Stimulated activated CD8-positive, alpha-beta memory T cell treated with anti-CD3 and anti-CD28 coated beads, Interleukin-15, amount 100 ng/mL, for 4 hours (primary cell): ENCODE results near the gene ASB1.
"Not testable (repeated sequence)": the region's sequence is repeated elsewhere in the genome, so short reads cannot be mapped to it uniquely, and the experiment has no call there.

ENCODE experiments used
- DNase-seq, 2 donors: peaks; one replicate each; pipeline ENCODE4 v3.0.0-alpha.2; 2020; ENCODE audit warnings: low read depth in 2 of 2

The ASB1 gene

DNA sequence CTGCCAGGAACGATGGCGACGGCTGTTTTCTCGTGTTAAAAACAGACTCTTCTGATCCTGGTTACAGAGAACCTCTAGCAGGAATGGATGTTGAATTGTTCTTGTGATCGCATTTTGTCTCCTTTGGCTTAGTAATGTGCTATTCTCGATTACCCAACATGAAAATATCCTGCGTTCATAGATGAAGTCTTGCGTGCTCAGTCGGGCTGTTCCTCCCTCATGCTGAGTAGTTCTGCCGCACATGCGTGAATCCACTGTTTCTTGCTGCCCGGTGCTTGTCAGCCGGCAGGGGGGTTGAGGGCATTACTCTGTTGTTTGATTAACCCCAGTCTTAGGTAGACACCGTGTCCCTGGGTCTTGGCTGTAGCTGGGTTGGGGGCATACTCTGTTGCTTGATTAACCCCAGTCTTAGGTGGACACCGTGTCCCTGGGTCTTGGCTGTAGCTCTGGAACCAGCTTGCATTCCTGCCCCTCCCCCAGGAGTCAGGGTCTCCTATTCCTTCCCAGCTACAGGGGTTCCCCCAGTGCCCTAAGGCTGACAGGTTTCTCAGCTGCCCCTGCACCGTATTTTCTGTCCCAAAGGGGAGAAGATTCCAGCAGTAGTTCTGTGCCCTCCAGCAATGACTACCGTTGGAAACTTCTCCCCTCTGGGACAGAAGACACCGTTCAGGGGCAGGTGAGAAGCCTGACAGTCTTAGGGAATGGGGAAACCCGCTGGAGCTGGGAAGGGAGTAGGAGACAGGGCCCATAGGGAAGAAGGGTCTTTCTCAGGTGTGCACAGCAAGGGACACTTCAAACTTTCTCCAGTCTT is 22.1 kb upstream of the ASB1 start:
- DNase-seq, result no peak

DNA sequence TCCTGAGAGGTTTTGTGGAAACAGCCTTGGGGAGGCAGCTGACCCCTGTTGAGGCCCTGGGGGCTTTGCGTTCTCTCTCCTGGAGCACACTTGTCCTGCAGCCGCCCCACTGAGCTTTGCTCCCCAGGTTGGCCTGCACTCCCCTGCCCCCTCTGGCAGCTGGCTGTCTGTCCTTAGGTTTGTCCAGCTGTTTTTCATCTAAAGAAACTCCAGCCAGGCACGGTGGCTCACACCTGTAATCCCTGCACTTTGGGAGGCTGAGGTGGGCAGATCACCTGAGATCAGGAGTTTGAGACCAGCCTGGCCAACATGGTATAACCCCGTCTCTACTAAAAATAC is 21.5 kb upstream of the ASB1 start:
- not testable (repeated sequence) for DNase-seq

DNA sequence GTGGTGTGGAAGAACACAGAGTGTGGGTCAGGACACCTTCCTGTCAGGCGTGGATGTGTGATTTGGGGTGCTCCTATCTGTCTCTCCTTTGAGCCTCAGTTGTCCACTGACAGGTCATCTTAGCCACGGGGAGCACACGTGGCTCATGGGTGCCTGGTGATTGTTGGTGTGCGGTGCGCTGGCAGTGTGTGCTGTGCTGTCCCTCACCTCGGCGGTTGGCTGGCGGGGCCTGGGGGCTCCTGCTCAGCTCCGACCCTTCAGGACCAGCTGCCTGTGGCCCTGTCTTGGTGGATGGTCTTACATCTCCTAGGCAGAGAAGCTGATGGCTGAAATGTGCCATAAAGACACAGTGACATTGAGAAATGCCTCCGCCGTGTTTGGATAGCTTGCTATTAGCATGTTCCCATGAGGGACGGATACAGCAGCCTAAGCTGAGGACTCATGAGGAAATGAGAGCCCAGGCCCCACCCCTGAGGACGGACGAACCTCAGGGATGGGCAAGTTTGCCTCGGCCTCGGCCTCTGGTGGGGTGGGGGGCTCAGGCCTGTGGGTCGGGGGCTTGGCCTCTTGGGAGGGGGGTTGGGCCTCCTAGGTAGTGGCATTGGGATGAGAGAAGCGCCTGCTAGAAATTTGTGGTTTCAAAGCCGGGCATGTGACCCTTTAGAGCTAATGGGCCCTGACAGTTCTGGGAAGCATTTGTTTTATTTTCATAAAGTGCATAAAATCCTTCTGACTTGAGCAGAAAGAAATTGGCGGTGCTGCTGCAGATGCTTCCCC is 20.3 kb upstream of the ASB1 start:
- no peak for DNase-seq

DNA sequence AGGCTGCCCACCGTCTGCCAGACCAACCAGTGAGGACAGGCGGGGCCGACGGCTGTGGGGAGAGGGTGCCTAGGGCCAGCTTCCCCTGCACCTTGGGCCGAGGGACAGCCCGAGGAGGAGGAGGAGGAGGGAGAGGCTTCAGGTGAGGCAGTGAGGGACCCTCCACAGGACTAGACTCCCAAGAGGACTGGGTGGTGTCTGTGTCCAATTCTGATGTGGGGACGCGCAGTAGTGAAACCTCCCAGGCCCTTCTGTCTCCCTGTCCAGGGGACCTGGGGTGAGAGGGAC is 19.8 kb upstream of the ASB1 start:
- DNase-seq, result no peak

DNA sequence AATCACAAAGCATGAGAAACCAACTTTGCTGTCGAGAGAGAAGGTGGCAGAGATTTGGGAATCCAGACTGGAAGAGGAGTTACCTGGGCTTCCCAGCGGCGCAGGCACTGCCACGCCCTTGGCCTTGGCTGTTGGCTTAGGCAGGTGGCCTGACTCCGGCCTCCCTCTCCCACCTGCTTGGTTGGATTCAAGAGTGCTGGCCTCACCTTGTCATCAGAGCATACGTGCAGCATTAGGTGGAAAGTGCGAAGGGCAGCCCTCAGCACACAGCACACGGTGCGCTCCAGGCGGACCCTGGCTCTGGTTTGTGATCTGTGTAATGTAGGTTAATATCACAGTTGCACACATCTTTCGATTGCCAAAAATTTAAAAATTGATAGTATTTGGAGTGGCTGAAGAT is 19.2 kb upstream of the ASB1 start:
- DNase-seq, result no peak

DNA sequence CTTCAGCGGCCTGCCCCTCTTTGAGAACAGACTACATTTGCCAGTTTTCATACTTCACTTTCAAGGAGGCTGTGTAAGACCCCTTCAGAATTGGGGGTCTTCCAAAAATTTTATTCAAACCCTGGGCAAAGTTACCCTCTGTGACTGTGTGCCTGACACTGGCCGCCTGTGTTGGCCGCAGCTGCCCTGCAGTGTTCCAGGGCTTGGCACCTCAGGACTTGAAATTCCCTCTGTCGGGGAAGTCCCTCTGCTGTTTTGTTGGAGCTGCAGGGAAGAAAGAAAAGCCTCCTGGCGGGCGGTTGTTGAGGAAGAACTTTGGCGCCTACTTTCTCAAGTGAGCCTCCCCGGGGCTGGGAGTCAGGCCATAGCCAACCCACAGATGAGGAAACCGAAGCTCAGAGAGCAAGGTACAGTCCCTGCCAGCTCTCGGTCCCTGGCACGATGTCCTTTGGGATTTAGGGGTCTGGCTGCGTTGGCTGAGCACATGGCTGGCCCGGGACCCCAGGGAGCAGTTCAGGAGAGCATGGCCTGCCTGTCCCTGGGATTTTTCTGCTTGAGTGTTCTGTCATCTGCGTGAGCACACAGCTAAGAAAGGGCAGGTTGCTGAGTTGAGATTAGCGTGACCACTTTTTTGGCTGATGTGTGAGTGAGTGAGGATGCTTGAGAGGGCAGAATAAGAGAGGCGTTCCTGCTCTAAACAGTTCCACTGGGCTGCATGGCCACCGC is 17.9 kb upstream of the ASB1 start:
- no peak for DNase-seq

DNA sequence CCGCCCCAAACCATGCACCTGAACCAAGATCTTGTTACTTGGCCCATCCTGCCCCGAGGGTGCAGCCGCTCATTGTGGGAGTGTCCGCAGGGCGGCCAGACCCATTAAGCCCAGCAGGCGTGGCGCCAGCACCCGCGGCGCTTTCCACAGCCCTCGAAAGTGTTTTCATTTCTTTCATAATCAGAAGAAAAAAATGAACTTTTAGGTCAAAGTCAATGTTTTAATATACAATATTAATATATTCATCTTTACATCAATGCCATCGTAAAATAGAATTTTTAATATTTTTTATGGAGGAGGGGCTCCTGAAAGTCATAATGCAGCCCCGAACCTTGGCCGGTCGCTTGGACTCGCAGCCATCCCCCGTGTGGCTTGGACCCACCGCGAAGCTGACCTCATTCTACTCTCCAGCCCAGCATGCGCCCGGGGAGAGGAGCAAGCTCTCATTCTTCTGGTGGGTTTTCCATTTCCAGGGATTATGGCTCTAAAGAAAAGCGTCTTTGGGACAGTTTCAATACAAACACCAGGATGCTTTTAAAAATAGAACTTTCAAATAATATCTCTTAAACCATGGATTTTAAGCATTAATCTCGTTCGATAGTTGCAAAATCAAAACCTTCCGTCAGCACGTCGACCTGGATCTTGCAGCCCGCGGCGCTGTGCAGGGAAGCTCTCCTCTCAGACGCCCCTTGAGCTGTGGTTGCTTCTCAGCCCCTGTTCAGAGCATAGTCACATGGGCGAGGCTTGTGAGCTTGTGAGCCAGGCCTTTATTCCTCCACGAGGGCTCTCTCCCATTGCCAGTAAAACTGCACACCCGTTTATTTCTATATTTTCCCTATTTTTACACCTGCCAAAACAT is 17.2 kb upstream of the ASB1 start:
- DNase-seq, result no peak

DNA sequence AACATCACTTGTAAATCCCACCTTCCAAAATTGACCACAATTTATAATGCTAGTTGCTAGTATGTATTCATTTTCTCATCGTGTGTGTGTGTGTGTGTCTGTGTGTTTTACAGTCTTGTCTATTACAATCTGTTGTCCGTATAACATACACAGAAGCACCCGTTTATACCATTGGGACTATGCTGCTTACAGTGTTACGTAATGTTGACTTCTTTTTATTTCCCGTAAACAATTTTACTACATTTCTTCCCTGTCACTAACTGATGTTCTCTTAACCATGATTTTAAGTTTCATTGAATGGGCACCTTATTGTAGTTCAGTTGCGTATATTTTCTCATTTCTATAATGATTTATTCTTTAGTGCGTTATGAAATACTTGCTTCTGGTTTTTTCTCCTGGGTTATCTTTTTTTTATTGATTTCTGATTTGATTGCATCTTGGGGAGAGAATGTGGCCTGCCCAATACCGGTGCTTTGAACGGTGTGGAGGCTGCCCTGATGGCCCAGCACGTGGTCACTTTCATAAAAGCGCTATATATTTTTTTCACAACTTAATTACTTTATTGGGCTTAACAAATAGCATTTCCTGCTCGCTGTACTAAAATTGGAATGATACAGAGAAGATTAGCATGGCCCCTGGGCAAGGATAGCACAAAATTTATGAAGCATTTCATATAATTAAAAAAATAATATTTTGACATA is 14.5 kb upstream of the ASB1 start:
- no peak for DNase-seq

DNA sequence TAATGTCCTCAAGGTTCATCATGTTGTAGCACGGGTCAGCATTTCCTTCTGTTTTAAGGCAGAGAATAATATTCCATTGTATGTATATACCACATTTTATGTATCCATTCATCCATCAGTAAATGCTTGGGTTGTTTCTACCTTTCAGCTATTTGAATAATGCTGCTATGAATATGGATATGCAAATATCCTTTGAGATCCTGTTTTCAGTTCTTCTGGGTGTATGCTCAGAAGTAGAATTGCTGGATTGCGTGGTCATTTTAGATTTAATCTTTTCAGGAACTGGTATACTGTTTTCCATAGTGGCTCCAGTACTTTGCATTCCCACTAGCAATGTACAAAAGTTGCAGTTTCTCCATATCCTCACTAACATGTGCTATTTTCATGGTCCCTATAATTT is 13.4 kb upstream of the ASB1 start:
- DNase-seq, result no peak

DNA sequence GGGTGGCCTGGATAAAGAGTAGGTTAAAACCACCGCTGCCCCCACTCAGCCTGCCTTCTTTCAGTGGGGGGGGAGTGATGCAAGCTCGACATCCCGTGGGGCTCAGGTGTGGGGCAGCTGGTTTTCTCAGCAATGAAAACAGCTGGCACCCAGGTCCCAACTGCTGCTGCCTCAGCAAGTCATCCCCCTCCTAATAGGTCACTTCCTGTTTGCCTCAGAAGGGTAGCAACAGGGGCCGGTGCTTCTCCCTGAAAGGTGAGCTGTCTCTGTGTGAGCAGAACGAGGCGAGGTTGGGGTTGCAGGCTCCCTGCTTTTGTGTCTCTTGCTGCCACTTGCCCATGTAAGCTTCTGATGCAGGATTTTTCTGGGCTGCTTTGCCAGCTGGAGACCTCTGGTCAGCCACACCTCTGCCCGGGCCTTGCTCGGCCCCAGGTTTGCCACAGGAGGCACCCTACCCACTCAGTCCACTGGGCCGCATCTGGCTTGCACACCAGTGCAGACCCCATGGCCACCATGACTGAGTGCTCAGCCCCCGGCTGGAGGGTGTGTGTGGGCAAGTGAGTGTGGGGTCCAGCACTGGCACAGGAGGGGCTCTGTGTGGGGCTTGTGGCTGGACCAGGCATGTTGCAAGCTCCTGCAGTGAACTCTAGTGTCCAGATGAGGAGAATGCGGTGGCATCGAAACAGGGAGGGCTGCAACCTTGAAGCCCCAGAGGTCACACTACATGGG is 11.5 kb upstream of the ASB1 start:
- no peak for DNase-seq

DNA sequence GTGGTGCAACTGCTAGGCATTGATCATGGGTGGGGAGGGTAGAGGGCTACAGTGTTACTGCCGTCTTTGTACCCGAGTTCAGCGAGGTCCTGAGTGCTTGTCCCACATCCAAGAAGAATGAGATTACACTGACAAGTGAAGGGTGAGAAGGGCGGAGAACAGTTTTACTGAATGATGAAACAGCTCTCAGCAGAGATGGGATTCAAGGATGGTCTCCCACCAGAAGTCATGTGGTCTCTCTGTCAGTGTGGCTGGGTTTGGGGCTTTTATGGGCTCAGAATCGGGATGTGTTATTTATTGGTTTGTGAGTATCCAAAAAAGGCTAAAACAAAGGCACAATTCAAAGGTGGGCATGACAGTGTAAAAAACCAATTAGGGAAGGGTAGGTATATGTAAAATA is 10.8 kb upstream of the ASB1 start:
- DNase-seq, result no peak

DNA sequence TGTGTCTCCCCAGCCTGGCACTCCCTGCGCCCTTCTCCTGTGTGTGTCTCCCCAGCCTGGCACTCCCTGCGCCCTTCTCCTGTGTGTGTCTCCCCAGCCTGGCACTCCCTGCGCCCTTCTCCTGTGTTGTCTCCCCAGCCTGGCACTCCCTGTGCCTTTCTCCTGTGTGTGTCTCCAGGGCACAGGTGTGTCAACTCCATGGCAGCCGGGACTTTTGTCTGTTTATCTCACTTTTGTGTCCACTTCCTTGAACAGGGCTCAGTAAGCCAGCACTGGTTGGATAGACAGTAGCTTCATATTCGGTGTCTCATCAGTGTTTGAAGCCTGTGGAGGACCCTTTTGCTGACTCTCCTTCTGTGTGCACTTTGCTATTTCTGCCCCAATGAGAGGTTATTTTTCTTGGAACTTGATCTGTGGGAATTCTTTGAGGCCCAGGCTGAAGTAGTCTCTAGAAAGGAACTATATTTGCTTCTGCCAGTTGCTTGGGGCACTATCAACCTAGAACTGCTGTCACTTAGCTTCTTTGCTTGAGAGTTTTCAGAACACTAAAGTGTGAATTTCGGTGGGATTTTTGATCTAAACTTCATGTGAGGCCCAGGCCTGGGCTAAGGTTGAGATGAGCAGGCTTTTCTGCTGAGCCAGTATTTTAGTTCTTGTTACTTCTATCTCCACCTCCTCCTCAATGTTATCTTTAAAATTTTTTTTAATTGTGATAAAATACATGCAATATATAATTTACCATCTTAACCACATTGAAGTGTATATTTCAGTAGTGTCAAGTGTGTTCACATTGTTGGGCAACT is 8.3 kb upstream of the ASB1 start:
- DNase-seq, result no peak

DNA sequence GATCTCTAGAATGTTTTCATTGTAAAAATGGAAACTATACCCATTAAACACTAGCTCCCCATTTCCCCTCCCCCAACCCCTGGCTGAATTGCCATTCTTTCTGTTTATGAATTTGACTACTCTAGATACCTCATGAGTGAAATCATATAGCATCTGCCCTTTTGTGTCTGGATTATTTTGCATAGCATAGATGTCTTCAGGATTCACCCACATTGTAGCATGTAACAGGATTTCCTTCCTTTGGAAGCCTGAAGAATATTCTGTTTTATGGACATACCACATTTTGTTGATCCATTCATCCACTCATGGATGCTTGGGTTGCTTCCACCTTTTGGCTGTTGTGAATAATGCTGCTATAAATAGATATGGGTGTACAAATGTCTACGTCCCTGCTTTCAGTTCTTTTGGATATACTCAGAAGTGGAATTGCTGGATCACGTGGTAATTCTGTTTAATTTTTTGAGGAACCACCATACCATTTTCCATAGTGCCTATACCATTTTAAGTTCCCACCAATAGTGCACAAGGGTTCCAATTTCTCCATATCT is 7.7 kb upstream of the ASB1 start:
- no peak for DNase-seq

DNA sequence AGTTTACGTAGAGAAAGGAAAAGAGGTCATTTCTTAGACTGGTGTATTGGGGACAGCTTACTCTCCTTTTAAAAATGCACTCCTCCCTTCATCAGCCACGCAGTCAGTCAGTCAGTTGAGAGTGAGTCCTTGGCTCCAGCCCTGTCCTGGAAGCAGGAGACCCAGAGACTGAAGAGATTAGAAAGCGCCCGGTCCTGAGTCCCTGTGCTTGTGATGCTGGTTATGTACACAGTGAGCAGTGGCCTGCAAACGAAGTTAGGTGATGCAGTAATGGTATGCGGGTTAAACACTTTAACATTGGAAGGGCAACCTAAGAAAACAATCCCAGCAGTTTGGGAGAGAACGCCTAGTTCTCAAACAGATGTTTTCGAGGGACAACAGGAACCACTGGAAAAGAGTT is 6.3 kb upstream of the ASB1 start:
- DNase-seq, result no peak

DNA sequence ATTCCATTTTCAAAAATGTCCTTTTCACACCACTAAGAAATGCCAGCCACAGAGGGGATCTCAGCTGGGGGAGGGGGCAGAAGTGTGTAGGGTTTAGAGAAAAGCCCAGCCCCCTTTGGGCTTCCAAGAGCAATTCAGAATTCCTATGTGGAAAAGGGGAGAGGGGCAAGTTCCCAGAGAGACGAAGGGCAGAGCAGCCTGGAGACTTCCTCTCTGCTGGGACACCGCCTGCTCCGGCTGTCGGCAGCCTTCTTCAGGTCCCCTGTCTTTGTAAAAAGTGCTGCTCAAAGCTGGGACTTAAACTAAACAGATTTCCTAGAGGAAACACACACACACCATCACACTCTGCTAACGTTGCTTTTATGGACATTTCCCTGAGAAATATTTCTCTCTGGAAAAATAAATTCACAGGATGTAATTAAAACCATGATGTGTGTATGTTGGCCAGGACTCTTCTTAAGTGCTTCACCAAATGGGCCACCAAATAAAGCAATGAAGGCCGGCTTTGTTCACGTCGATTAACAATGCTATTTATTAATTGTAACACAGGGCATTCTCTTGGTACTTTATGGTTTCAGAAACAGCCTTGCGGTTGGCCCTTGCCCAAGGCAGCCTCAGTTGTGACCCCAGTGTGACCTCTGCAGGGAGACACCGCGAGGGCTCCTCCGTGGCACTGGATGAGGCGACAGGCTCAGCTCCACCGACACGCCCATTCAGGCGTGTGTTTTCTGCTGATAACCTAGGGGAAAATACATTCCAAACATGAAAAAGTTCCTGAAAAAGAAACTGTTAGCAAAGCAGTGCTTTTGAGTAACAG is 5.6 kb upstream of the ASB1 start:
- no peak for DNase-seq

DNA sequence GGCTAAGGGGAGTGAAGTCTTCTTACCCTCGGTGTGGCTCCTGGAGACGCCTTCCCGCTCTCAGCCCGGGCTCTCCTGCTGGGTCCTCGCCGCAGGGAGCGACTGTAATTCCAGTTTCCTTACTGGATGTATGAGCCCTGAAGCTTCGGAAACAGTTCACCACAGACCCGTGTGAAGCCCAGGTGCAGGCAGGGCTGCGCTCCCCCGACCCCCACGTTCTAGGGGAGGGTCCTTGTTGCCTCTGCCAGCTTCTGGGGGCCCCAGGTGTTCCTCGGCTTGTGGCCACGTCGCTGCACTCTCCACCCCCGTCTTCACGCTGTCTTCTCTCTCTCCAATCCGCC is 5.1 kb upstream of the ASB1 start:
- DNase-seq, result no peak

DNA sequence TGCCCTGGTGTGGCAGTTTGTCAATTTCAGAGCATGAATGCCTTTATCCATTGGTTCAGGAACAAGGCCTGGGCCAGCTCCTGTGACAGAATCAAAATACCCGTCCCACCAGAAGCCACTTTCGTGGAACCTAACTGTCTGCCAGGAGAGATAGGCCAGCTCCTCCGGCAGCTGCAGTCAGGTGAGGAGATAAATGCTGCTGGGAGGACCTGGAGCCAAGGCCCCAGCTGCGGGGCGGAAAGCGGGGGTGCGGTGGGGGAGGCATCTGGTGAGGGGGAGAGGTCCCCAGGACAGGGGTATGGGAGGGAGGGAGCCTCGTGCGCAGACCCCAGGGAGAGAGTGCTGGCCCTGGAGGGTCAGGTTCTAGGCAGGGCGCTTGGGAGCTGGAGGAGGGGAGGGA is 4.4 kb upstream of the ASB1 start:
- no peak for DNase-seq

DNA sequence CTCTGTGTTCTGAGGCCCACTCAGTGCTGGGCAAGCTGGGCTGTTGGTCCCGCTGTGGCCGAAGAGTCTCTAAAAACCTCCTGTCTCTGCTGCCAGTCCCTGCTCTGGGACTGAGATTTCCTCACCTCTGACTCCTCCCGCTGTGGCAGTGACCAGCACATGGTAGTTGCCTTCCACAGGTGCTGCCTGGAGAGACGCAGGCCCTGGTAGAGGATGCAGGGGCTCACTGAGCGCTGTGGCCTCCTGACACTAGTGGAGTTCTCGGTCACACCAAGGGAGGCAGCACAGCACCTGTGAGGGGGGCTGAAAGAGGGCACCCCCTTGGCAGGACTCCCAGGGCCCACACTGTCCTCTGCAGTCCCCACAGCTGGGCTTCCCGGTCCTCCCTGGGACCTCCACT is 3.8 kb upstream of the ASB1 start:
- no peak for DNase-seq
